LNCaP clone FGC (cell line): Measurements from ENCODE around the gene CAST.
"Not testable (repeated sequence)": the region's sequence is repeated elsewhere in the genome, so short reads cannot be mapped to it uniquely, and the experiment has no call there.

Experiments used
- DNase-seq: peaks from one replicate; pipeline ENCODE4 v3.0.0-alpha.2; 2011; ENCODE audit warnings: low read depth
- H3K4me3 ChIP-seq: 2 replicates; pipeline ENCODE4 v1.5.1; 2011; ENCODE audit warnings: mild to moderate bottlenecking, low read depth, low read length, control low read depth
- CTCF ChIP-seq: IDR thresholded peaks from 2 replicates; pipeline ENCODE4 v1.5.1; 2012; ENCODE audit warnings: mild to moderate bottlenecking; ENCODE audit not compliant: control insufficient read depth, insufficient read depth; ENCODE audit errors: extremely low read depth

Gene CAST, protein sequence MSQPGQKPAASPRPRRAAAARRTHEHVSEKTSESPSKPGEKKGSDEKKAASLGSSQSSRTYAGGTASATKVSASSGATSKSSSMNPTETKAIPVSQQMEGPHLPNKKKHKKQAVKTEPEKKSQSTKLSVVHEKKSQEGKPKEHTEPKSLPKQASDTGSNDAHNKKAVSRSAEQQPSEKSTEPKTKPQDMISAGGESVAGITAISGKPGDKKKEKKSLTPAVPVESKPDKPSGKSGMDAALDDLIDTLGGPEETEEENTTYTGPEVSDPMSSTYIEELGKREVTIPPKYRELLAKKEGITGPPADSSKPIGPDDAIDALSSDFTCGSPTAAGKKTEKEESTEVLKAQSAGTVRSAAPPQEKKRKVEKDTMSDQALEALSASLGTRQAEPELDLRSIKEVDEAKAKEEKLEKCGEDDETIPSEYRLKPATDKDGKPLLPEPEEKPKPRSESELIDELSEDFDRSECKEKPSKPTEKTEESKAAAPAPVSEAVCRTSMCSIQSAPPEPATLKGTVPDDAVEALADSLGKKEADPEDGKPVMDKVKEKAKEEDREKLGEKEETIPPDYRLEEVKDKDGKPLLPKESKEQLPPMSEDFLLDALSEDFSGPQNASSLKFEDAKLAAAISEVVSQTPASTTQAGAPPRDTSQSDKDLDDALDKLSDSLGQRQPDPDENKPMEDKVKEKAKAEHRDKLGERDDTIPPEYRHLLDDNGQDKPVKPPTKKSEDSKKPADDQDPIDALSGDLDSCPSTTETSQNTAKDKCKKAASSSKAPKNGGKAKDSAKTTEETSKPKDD

DNA sequence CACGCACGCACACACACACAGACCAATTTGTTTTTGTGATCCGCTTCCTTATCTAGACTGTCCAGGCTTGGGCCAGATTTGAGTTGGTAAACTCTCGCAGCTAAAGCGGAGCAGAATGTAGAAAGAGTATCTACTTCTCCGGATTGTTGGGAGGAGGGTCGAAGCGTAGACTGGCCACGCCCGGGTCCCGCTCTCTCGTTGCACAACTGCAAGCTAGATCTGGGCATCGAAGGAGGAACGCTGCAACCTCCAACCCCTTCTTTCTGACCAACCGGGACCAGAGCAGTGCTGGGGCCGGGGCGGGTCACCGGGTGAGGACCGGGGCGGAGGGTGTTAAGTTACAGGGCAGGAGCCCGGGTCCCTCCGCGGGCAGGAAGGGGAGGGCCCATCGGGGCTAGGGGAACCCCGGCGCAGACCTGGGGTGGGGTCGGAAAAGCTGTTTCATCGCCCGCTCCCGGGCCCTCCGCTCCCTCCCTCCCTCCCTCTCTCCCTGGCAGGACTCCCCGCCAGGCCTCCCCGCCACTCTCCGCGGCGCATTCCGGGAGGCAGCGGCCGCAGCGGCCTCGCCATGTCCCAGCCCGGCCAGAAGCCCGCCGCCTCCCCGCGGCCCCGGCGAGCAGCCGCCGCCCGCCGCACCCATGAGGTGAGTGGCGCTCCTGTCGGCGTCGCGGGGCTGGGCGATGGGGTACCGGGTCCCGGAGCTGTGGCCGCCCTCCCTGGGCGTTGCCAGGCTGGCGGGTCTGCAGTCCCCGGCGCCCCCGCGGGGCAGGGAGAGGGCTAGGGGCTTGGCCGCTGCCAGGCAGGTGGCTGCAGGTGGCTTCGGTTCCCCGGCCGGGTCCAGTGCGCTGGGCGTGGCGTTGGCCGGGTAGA, at the start of gene CAST:
CAST (plus strand) TSS at position 522 of the 870 bp plus-strand sequence; CDS start at position 569, 47 bp downstream.
- DNase-seq: peak; percentile 86
- peak within 1 kb of the TSS; percentile 80 for H3K4me3 ChIP-seq
- no peak for TF ChIP-seq CTCF

- TF ChIP-seq CTCF: peak; percentile 67
- no peak overlapping the region for H3K4me3 ChIP-seq
- peak; percentile 62 for DNase-seq
Observed at GRCh38 chr5:96614110-96614691, 48.0 kb upstream of the CAST start.

- no peak for DNase-seq
- TF ChIP-seq CTCF: no peak
Observed at GRCh38 chr5:96615223-96615622, 47.0 kb upstream of the CAST start.

DNA sequence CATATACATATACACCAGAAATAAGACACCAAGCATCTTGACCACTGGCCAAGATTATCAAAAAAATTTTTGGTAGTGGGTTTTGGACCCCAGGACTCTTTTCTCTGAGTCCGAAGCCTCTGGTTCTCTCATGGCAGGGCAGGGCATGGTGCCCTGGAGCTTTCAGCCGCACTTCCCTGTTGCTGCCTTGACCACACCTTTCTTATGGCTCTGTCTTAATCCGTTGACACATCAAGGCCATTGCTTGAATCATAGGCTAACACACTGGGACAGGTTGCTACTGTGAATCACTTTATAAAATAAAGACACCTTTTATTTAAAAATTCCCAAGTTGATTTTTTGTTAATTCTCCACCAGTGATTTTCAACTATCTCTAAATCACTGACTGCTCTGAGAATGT, 45.4 kb upstream of the CAST start:
- no peak for DNase-seq
- TF ChIP-seq CTCF: no peak
- H3K4me3 ChIP-seq: no peak overlapping the region

More at GRCh38 chr5:96615223-96615622, 47.0 kb upstream of the CAST start:
- H3K4me3 ChIP-seq: no peak overlapping the region

DNA sequence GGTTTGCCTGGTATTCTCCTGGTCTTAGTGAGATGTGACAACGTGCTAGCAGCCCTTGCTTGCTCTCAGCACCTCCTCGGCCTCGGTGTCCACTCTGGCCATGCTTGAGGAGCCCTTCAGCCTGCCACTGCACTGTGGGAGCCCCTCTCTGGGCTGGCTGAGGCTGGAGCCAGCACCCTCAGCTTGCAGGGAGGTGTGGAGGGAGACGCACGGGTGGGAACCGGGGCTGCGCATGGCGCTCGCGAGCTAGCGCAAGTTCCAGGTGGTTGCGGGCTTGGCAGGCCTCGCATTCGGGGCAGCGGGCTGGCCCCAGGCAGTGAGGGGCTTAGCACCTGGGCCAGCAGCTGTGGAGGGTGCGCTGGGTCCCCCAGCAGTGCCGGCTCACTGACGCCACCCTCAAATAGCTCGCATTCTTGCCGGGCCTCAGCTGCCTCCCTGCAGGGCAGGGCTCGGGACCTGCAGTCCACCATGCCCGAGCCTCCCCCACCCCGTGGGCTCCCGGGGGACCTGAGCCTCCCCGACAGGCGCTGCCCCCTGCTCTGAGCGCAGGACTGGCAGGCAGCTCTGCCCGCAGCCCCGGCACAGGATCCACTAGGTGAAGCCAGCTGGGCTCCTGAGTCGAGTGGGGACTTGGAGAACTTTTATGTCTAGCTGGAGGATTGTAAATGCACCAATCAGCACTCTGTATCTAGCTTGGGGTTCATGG, 43.7 kb upstream of the CAST start:
- H3K4me3 ChIP-seq, DNase-seq: not testable (repeated sequence)

- no peak for TF ChIP-seq CTCF
- H3K4me3 ChIP-seq: no peak overlapping the region
- DNase-seq: no peak
Observed at GRCh38 chr5:96619946-96620345, 42.2 kb upstream of the CAST start.
